ENCODE results near the gene CERKL. TPM values are rescaled to one million over a fixed set of nuclear protein-coding genes. Genes with fewer than 3 reads are reported as not detected.

The CERKL gene
- total RNA-seq, 1 donor from 2014 or later = 0.18 TPM

DNA sequence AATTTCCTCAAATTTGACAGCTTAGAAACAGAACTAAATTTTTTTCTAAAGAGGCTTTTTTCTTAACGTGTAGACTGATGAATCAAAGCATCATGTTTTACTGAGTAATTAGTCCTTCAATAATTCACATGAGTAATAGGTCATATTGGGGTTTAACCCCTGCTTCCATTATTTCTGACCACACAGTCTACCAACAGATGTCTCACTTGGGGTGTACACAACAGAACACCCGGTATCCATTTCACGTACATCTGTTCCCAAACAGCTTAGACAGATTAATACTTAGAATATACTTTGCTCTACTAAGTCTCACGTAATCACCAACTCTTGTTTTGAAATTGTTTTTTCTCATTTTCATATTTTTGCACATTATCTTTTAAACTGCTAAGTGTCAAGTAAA lies 14.8 kb downstream of the CERKL start:
- Mint-ChIP-seq H3K4me3 (no peak overlapping the region), H3K27ac (no peak overlapping the region), H3K4me1 (no peaks in the 10 kb centered on the region), H3K9me3 (no peaks in the 10 kb centered on the region), H3K27me3 (peaks cover 14% of the 10 kb centered on the region), H3K36me3 (ENCODE audit: low read depth) (no peaks in the 10 kb centered on the region)
- intact Hi-C loops (cut with micrococcal nuclease) = no loop called here
- DNase-seq (no peak), ATAC-seq (ENCODE audit: low read depth) (no peak)
- TF ChIP-seq, protein P1, sequence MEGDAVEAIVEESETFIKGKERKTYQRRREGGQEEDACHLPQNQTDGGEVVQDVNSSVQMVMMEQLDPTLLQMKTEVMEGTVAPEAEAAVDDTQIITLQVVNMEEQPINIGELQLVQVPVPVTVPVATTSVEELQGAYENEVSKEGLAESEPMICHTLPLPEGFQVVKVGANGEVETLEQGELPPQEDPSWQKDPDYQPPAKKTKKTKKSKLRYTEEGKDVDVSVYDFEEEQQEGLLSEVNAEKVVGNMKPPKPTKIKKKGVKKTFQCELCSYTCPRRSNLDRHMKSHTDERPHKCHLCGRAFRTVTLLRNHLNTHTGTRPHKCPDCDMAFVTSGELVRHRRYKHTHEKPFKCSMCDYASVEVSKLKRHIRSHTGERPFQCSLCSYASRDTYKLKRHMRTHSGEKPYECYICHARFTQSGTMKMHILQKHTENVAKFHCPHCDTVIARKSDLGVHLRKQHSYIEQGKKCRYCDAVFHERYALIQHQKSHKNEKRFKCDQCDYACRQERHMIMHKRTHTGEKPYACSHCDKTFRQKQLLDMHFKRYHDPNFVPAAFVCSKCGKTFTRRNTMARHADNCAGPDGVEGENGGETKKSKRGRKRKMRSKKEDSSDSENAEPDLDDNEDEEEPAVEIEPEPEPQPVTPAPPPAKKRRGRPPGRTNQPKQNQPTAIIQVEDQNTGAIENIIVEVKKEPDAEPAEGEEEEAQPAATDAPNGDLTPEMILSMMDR (IDR thresholded peaks at IDR 0.05) = no peak
- ChIA-PET CTCF (no interaction called here), POLR2A (no interaction called here)

- POLR2A ChIA-PET = no interaction called here
- CTCF ChIA-PET = no interaction called here
- H3K27ac Mint-ChIP-seq = no peak overlapping the region
- no peaks in the 10 kb centered on the region for H3K9me3 Mint-ChIP-seq
- no peak for DNase-seq
- H3K36me3 Mint-ChIP-seq (ENCODE audit: low read depth) = no peaks in the 10 kb centered on the region
- TF ChIP-seq, protein P1 (IDR thresholded peaks at IDR 0.05) = no peak
- no peak for ATAC-seq (ENCODE audit: low read depth)
- peaks cover 6% of the 10 kb centered on the region for H3K27me3 Mint-ChIP-seq
- H3K4me1 Mint-ChIP-seq = no peaks in the 10 kb centered on the region
- H3K4me3 Mint-ChIP-seq = no peak overlapping the region
- intact Hi-C loops (cut with micrococcal nuclease) = no loop called here
Measured at GRCh38 chr2:181639686-181640085, 17.2 kb downstream of the CERKL start.

DNA sequence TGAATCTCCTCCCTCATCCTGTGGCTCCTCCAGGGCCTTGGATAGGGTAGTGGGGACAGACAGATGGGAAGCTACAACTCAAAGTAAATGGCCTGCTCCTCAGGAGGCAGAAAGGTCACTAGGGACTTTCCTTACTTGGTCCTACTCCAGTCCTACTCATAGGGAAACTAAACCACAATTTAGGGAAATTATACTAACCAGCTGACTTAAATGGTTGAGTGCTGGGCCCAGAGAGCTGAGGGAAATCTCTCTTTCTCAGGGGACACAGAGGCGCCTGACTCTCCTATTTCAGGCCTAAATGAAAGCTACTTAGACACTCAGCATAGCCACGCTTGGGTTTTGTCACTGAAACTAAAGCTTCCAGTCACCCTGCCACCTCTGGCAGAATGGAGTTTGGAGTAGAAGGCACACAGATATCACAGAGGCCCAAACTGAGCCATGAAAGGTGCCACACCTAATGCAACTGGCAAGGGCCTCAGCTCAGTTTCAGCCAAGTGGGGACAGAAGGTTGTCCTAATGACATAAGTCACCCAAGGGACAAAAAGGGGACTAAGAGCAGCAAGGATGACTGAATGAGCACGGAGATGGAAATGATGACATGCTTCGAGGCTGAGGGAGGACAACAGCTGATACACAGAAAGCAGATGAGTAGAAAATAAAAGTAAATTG lies 24.0 kb downstream of the CERKL start:
- DNase-seq (no peak), ATAC-seq (ENCODE audit: low read depth) (peak; percentile 18)
- ChIA-PET CTCF (no interaction called here), POLR2A (no interaction called here)
- intact Hi-C loops (cut with micrococcal nuclease) = no loop called here
- TF ChIP-seq, protein P1 (IDR thresholded peaks at IDR 0.05) = no peak
- no peaks in the 10 kb centered on the region for H3K9me3 Mint-ChIP-seq
- no peak overlapping the region for H3K4me3 Mint-ChIP-seq
- no peak overlapping the region for H3K27ac Mint-ChIP-seq
- H3K4me1 Mint-ChIP-seq = no peaks in the 10 kb centered on the region
- peaks cover 6% of the 10 kb centered on the region for H3K27me3 Mint-ChIP-seq
- no peaks in the 10 kb centered on the region for H3K36me3 Mint-ChIP-seq (ENCODE audit: low read depth)

DNA sequence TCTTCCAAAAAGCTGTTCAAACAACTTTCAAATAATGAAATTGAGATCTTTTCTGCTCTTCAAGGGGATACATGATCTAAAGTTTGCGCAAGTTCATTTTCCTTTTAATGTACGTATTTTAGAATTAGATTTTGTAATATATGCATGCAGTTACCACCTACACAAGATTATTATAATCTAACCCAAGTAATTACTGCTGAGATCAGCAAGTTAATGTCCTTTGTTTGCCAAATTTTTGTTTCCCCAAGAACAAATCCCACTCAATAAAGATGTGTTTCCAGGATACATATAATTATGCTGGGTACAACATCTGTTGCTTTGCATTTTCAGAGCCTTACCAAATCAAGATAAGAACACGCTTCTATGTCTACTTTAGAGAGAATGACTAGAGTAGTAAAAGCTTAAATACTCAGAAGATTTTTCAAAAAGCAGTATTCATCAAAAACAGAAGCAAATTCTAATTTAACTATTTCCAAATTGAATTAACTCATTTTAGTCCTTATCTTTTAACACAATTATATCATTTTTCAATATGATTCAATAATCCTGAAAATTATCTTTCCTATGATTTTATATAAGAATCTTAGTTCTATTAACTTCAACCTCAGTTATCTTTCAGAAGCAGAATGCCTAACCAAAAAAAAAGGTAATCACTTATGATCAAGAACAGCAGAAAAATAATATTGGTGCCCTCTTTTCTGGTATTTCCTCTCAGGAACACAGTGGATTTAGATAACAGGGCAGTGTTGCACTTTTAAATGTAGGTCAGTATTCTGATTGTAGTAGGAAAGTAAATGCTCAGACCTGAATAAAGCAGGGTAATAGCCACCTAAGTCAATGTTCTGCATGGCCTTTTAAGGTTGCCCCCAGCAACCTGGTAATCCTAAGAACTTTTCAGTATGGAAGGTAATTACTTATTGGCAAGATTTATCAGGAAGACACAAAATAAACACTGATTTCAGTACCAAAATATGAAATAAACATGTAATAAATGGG lies 28.0 kb downstream of the CERKL start:
- intact Hi-C loops (cut with micrococcal nuclease) = no loop called here
- CTCF ChIA-PET = no interaction called here
- Mint-ChIP-seq H3K9me3 (no peaks in the 10 kb centered on the region), H3K4me1 (no peaks in the 10 kb centered on the region), H3K27me3 (peaks cover 9% of the 10 kb centered on the region), H3K4me3 (no peak overlapping the region), H3K27ac (no peak overlapping the region), H3K36me3 (ENCODE audit: low read depth) (no peaks in the 10 kb centered on the region)
- no peak for DNase-seq
- no peak for ATAC-seq (ENCODE audit: low read depth)
- POLR2A ChIA-PET = no interaction called here
- TF ChIP-seq, protein P1 (IDR thresholded peaks at IDR 0.05) = no peak

GRCh38 chr2:181627545-181627944 lies 29.4 kb downstream of the CERKL start:
- no peaks in the 10 kb centered on the region for H3K36me3 Mint-ChIP-seq (ENCODE audit: low read depth)
- no peaks in the 10 kb centered on the region for H3K4me1 Mint-ChIP-seq
- POLR2A ChIA-PET = no interaction called here
- peaks cover 14% of the 10 kb centered on the region for H3K27me3 Mint-ChIP-seq
- H3K27ac Mint-ChIP-seq = no peak overlapping the region
- DNase-seq = no peak
- intact Hi-C loops (cut with micrococcal nuclease) = no loop called here
- ATAC-seq (ENCODE audit: low read depth) = no peak
- H3K9me3 Mint-ChIP-seq = no peaks in the 10 kb centered on the region
- H3K4me3 Mint-ChIP-seq = no peak overlapping the region
- CTCF ChIA-PET = no interaction called here
- TF ChIP-seq, protein P1 (IDR thresholded peaks at IDR 0.05) = no peak
